Activated CD4-positive, alpha-beta T cell treated with anti-CD3 and anti-CD28 coated beads, Interleukin-2, amount 50 U/mL, for 4 hours (primary cell): Measurements from ENCODE around the gene CCDC120.

Experiments used
- DNase-seq, 2 experiments: peaks; one replicate each; pipeline ENCODE4 v3.0.0-alpha.2; 2020

The CCDC120 gene, protein sequence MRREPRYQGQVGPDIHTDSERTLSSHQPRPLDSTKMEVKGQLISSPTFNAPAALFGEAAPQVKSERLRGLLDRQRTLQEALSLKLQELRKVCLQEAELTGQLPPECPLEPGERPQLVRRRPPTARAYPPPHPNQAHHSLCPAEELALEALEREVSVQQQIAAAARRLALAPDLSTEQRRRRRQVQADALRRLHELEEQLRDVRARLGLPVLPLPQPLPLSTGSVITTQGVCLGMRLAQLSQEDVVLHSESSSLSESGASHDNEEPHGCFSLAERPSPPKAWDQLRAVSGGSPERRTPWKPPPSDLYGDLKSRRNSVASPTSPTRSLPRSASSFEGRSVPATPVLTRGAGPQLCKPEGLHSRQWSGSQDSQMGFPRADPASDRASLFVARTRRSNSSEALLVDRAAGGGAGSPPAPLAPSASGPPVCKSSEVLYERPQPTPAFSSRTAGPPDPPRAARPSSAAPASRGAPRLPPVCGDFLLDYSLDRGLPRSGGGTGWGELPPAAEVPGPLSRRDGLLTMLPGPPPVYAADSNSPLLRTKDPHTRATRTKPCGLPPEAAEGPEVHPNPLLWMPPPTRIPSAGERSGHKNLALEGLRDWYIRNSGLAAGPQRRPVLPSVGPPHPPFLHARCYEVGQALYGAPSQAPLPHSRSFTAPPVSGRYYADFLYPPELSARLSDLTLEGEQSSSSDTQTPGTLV

DNA sequence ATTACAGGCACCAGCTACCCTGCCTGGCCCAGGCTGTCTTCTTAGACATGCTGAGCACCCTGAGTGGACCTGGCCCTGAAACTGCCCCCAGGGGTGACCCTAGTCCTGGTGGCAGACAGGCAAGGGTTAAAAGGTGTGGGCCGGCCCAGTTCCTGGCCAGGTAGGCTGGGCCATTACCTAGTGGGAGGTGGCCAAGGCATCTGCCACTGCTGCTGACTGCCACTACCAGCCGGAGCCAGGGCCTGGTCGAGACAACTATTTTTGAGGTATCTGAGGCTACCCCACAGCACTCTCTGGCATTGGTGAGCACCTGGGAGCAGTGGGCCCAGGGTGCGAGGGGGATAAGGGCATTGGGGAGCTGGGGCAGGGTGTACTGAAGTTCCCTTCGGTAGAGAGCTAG is at the start of gene CCDC120:
Gene CCDC120 (plus strand): TSS at position 206 of the 400 bp plus-strand sequence. CDS start 3,043 bp downstream, outside the sequence.
- DNase-seq: no peak

DNA sequence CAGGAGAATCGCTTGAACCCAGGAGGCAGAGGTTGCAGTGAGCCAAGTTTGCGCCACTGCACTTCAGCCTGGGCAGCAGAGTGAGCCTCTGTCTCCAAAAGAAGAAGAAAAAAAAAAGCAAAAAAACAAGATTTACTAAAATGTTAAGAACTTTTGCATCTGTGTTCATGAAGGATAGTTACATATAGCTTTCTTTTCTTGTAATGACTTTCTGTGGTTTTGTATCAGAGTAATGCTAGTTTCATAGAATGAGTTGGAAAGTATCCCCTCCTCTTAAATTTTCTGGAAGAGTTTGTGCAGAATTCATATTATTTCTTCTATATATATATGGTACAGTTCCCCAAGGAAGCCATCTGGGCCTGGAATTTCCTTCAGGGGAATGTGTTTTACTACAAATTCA is 39.7 kb upstream of the CCDC120 start:
- no peak for DNase-seq

DNA sequence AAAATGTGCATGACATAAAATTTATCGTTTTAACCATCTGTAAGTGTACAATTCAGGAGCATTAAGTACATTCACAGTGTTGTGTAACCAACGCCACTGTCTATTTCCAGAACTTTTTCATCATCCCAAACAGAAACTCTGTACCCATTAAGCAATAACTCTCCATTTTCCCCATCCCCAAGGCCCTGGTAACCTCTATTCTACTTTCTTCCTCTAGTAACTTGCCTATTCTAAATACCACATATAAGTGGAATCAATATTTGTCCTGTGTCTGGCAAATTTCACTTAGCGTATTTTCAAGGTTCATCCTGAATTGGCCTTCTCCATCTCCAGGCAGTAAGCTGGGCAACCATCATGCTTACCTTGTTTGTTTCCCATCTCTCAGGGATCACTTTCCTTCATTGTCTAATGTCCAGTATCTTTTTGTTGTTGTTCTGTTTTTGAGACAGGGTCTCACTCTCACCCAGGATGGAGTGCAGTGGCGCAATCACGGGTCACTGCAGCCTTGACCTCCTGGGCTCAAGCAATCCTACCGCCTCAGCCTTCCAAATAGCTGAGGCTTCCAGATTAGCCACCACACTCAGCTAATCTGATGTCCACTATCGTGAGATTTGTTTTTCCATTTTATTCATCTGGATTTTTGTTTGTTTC is 39.1 kb upstream of the CCDC120 start:
- no peak for DNase-seq

DNA sequence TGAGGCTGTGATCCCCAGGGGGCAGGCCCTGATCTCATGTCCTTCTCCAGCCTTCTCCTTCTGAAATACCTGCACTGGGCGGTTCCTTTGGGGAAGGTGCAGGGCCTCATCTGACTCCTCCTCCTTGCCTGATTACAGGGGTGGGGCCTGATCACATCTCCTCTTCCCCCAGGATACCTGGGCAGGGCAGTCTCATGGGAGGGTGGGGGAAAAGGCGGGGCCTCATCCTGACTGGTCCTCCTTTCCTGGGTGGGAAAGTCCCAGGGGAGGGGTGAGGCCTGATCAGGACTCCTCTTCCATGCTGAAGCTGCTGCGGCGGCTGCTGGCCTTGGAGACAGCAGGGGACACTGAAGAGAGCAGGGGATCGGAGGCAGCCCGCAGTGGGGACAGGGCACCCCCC is 28.9 kb upstream of the CCDC120 start:
- DNase-seq: no peak

DNA sequence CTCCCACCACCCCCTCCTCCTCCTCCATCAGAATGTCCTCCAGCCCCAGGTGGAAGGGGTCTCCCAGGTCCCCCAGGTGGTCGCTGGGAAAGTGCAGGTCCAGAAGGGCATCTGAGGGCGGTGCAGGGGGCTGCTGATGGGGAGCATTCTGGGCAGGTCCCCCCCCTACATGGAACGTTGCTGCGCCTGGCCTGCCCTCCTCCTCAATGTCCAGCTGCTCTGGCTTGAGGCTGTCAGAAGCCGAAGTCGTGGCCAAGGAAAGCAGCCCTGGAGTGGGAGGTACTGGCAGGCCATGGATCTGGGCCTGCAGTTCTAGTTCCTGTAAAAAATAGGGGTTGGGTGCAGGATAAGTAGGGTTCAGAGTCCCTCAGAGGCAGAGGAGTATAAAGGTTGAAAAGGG is 28.5 kb upstream of the CCDC120 start:
- no peak for DNase-seq

DNA sequence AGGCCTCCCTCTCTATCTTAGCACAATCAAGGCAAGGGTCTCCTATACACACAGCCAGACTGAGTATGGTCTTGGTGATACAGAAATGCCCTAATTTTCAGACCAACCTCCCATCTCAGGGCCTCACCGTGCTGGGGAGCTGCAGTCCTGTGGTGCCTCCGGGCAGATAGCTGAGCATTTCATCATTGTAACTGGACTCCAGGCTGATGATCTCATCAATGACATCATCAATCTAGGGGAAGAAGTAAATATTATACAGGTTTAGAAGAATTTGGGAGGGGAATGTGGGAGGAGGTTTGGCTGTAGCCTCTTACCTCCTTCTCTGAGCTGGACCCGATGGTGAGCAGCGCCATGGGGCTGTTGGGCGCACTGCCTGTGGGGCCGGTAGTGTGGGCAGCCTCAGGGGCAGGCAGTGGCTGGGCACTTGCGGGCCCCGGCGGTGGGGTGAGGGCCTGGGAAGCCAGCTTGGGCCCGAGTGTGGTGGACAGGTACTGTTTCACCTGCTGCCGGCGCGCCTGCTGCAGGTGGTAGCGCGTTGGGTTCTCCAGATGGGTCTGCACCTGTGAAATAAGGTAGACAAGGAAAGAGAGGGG is 20.8 kb upstream of the CCDC120 start:
- no peak for DNase-seq

DNA sequence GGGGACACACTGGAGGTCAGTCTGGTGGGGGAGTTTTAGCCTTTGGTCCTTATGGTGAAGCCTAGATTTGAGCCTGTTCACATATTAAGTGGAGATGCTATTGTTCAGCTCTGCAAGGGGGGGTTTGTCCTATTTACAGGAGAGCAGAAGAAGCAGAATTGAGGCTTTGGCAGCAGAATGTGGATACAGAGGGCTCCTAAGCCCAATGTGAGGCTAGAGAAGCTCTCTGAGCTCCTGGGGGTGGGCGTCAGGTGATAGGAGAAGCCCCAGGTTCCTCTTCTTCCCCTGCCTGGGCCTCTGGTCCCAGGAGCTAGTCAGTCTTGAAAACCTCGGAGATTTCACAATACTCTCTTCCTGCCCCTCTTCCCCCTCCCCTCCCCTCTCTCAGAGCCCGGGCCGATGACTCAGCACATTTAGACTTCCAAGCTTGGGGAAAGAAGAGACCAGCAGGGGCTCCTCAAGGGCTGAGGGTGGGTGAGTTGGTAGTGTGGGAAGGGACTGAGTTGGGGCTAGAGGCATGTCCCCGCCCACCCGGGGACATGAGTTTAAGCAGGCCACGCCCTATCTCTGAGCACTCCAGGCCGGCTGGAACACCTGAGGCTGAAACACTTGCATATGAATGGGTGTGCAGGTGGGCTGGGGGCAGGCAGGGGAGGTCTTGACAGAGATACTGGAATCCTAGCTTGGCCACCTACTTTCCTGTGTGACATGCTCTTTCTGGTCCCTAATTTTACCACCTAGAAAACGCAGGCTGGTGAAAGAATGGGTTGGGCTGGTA is 19.0 kb upstream of the CCDC120 start:
- DNase-seq: peak; percentile 33 to 46

DNA sequence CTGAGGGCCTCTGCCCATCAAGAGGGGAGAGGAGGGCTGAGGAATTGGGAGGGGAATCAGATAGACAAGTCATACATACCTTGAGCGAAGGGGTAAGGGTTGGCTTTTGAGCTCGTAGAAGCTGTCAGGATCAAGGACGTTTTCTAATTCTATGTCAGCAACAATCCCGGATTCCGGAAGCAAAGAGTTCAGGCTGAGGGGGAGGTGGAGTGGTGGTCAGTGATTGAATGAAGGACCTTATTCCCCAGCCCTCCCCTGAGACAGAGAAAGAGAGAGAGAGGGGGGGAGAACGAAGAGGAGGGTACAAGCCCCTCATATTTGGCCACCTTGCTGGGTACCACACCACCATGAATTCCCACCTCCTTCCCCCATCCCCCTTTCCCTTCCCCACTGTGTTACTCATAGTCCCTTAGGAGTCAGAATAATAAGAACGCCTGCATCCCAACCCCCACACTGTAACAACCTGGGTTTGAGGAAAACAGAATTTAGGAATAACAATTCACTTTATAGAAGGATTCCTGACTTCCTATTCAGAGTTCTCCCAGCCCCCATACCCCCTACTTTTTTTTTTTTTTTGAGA is 18.3 kb upstream of the CCDC120 start:
- no peak for DNase-seq

DNA sequence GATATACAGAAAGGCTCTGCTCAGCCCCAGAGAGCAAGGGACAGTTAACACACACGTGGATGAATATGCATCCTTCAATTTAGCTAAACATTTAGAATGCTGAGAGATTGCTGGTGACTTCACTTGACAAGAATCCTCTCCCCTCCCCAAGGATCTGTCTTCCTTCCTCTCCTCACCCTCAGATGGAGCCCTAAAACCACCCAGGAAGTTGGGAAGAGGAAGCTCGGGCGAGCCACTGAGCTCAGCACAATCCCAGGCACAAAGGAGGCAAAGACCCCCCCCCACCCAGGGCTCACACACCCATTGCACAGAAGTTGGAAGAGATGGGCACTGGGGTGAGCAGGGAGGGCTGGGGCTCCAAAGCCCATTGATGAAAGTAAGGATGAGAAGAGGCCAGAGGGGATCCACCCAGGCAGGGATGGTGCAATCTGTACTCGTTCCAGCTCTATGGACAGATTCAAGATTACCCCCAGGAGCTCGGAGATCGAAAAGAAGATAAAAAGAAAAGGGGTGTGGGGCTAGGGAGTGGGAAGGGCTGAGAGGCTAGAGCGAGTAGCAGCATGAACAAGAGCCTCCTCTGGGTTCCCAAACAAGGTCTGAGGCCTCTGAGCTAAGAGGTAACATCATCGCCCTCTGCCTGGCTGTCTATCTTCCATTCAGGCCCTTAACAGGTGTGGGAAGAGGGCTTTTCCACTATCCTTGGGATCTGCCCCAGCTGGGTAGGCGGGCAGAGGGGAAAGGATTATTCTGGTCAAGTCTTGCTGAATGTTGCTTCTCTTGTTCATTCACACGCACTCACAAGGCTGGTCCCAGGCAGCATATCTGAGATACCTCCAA is 16.8 kb upstream of the CCDC120 start:
- DNase-seq: no peak

DNA sequence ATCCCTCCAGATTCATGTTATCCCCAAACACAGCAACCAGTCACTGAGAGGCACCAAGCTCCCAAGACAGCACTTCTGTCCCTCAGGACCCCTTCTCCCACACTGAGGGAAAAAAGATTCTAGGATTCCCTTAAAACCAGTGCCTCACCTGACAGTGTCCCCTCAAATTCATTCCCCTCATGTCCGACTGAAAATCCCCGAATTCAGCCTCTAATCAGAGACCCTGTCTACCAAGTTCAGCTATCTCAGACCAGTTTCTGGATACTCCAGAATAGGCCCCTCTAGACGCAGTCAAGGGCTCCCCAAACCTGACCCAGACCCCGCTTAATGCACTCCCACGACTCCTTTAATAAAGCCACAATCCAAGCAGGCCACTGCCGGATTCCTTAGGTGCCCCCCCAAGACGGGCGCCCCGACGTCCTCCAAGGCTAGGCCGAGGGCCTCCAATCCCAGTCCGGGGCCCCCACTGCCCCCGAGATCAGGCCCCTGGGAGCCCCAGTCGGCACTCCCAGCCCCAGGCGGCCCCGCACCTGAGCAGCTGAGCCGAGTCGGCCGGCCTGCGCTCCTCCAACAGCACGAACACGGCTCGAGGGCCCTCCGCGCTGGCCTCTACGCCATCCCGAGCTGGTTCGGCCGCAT is 16.1 kb upstream of the CCDC120 start:
- DNase-seq: no peak

DNA sequence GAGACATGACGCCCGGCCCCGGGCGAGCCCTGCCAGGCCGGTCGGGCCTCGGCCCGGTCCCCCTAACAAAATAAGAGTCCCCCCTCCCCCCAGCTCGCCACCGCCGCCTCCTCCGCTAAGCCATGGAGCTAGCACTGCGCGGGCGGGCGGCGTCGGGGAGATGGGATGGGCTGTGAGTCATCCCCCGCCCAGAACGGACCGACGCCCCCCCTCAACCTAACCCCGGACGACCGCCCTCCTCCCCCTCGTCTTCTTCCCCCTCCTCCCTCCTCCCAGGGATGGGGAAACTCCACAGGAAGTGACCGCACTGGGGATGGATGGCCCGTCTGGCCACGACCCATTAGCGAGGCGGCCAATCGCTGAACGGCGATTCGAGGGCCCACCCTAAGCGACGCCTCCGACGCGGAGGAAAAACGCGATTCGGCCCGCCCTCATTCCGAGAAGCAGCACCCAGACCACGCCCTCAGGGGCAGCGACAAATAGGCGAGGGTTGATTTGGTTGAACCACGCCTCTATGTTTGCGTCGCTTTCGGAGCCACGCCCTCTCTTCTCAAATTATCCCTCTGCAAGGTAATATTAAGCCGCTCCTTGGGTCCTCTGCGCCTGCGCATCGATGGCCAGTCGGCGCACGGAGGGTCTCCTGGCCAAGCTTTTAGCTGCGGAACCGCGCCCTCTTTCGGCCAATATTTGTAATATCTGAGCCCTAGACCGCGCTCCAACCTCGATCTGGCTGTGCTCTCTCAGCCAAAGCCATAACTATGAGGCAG is 15.4 kb upstream of the CCDC120 start, which contains the start of gene TFE3:
Gene TFE3 (minus strand): TSS at position 138 of the 767 bp plus-strand sequence. CDS start 131 bp downstream, at position 7.
- DNase-seq: peak; percentile 93 to 95

DNA sequence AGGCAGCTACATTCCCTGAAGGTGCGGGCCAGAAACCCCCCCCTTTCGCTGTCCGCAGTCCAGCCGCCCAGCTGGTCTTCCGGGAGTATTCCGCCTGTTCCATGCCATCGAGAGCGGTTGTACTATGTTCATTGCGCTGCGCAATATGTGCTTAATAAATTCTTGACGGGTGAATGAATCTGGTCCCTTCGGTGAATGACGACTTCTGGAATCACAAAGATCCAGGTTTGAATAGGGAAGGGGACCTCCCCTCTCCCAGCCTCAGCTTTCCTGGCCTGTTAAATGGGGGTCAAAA is 14.9 kb upstream of the CCDC120 start:
- no peak for DNase-seq

DNA sequence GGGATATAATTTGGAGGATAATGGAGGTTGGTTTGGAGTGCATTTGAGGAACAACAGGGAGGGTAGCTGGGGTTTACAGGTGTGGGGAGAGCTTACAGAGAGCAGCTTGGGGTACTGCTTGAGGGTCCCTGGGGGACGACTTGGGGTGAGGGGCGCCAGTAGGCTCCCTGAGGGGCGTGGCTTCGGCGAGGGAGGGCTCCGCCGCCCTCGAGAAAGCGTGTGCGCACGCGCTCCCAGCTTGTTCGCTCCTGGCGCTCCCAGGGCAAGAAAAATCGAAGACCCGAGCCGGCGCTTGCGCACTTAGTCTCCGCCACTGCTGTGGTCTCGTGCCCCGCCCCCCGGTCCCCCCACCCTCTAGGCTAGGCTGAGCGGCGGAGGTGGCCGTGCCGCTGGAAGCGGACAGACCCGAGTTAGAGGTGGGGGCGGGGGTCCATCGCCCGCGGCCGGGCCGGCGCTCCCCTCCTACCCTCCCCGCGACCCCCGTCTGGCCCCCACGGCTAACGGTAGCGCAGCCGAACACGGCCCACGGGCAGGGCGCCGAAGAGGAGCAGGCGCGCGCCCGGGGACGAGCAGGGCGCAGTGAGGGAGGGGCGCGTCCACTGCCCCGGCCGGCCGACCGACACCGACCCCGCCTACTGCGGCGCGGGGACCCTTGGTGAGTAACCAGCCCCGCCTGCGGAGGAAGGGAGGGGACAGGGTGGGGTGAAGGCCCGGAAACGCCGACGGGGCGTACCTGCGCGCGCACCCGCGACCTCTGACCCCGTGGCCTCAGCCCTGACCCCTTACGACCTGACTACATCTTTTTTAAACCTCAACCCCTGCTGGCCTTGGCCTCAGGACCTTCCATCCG is 5.4 kb upstream of the CCDC120 start:
- peak; percentile 45 to 50 for DNase-seq

DNA sequence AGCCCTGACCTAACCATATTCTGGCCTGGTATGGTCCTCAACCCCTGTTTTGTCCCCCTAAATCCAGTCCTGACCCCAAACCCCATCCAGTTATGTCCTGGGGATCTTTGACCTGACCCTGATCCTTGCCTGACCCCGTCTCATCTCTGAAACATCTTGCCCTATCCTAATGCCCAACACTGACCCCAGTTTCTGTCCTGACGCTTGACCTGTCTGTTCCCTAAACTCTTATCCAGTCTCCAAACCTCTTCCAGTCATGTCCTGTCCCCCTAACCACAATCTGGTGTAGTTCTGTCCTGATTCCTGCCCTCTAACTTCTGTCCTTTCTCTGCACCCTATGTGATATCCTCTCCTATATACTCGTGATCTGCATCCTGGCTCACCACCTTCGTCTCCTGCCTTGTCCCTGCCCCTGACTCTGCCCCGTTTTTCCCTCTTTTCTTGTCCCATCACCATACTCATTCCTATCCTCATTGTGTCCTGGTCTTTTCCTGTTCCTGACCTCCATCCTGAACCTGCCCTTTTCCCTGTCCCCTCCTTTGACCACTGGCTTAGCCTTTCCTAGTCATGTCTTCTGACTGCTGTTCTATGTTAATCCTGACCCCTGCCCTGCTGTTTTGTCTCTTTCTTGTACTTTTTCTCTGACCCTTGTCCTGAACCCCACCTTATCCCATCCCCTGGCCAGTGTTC is 4.6 kb upstream of the CCDC120 start:
- no peak for DNase-seq

DNA sequence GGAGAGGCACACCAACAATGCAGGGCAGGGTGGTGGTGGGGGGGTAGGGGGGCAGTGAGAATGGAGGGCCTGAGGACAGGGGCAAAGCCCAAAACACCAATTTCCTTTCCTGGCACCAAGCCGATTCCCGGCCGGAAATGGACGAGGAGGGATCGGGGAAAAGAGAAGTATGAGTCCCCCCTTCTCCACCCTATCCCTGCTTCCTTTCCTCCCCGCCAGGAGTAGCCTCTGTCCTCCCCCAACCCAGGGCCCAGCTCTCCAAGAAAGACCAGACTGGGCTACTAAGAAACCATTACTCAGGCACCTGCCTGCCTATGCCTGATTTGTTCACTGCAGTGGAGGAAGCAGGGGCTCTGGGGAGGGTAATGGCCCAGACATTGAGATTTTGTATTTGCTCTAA is 402 bp downstream of the CCDC120 start:
- DNase-seq: no peak

DNA sequence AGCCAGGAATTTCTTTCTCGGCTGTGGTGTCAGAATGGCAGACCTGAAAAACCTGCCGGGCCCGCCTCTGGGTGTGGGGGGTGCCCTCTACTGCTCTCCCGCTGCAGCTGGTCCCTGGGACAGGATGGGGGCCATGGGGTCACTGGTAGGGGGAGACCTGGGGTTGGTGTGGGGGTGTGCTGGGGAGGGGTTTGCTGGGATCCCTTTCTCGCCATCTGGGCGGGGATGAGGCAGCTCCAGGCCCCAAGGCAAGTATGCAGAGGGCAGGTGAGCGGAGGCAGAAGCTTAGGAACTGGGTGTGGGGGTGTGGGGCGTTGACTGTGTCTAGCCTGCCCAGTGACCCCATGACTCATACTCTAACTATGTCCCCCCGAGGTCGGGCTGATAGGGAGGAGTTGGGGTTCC is 884 bp downstream of the CCDC120 start:
- DNase-seq: no peak

DNA sequence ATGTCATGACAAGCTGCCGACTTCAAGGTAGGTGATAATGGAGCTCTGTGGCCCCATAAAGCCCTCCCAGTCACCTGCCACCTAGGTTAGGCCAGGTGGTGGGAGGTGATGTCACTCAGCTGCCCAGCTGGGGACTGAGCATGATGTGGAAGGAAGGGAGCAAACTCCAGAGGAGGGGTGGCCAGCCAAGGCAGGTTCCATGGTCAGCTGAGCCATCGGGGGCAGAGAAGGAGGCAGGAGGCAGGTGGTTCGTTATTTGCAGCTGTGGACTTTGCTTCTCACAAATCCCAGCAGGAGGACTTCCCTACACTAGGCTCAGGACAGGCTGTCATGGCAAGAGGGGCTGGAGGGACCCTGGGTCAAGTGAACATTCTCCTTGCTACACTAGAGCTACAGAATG is 2.1 kb downstream of the CCDC120 start:
- DNase-seq: no peak

DNA sequence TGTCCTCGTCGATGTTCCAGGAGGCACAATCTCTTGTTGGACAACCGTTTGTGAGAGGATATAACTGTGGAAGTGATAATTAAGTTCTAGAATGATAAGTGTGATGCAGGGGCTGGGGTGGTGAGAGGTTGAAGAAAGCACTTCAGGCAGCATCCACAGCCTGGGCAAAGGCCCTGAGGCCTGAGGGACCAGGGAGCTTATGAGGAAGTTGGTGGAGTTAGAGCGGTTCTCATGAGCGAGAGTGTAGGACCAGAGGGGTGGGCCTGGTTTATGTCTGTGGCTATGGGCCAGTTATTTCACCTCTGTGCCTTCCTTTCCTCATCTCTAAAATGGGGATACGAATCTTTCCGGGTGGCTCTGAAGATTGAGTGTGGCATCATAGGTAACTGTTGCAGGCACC is 2.7 kb downstream of the CCDC120 start:
- no peak for DNase-seq
